Endothelial cell (in vitro differentiated cells): Measurements from ENCODE around the gene HECTD3. TPM values are rescaled to one million over a fixed set of nuclear protein-coding genes. Genes with fewer than 3 reads are reported as not detected.

ENCODE experiments used
- DNase-seq: peaks from one replicate; pipeline ENCODE4 v3.0.0; 2021; ENCODE audit warnings: low spot score
- H3K27ac Mint-ChIP-seq: one replicate; pipeline ENCODE4 v1.8.0; 2021; ENCODE audit warnings: mixed read lengths, inconsistent platforms; ENCODE audit not compliant: unreplicated experiment
- H3K27me3 Mint-ChIP-seq: one replicate; pipeline ENCODE4 v1.8.0; 2021; ENCODE audit warnings: mild to moderate bottlenecking, moderate library complexity, mixed read lengths, inconsistent platforms; ENCODE audit not compliant: unreplicated experiment
- H3K36me3 Mint-ChIP-seq: one replicate; pipeline ENCODE4 v1.8.0; 2021; ENCODE audit warnings: mild to moderate bottlenecking, low read depth, mixed read lengths, inconsistent platforms; ENCODE audit not compliant: unreplicated experiment
- H3K4me1 Mint-ChIP-seq: one replicate; pipeline ENCODE4 v1.8.0; 2021; ENCODE audit warnings: mild to moderate bottlenecking, mixed read lengths, inconsistent platforms; ENCODE audit not compliant: unreplicated experiment
- H3K4me3 Mint-ChIP-seq: one replicate; pipeline ENCODE4 v1.8.0; 2021; ENCODE audit warnings: mild to moderate bottlenecking, mixed read lengths, inconsistent platforms; ENCODE audit not compliant: unreplicated experiment
- H3K9me3 Mint-ChIP-seq: one replicate; pipeline ENCODE4 v1.8.0; 2021; ENCODE audit warnings: mixed read lengths, inconsistent platforms; ENCODE audit not compliant: unreplicated experiment
- CTCF ChIP-seq: fragments of 200-600 bp; sonication (generic); IDR thresholded peaks from one replicate; pipeline ENCODE4 v1.5.0; 2021; ENCODE audit warnings: antibody characterized with exemption; ENCODE audit not compliant: unreplicated experiment
- total RNA-seq: library from RNA; stranded (reverse); fragmentation: NEBNext Ultra II Directional; extraction: Animal tissue kit (Norgen Biotek cat#: 25700); gene quantifications from one replicate; pipeline ENCODE4 v1.2.1, GENCODE V29; 2021; ENCODE audit not compliant: unreplicated experiment

Gene HECTD3
- total RNA-seq, 1 donor from 2014 or later = 58.2 TPM

GRCh38 chr1:45047032-45047431 lies 35.9 kb upstream of the HECTD3 start:
- Mint-ChIP-seq H3K27me3 (no peaks in the 10 kb centered on the region), H3K4me3 (no peak overlapping the region), H3K4me1 (no peaks in the 10 kb centered on the region), H3K9me3 (no peaks in the 10 kb centered on the region), H3K27ac (no peak overlapping the region), H3K36me3 (no peaks in the 10 kb centered on the region)
- no peak for TF ChIP-seq CTCF
- DNase-seq = no peak

- Mint-ChIP-seq H3K4me1 (no peaks in the 10 kb centered on the region), H3K36me3 (no peaks in the 10 kb centered on the region)
These were observed 33.8 kb upstream of the HECTD3 start for GRCh38 chr1:45044916-45045315.

DNA sequence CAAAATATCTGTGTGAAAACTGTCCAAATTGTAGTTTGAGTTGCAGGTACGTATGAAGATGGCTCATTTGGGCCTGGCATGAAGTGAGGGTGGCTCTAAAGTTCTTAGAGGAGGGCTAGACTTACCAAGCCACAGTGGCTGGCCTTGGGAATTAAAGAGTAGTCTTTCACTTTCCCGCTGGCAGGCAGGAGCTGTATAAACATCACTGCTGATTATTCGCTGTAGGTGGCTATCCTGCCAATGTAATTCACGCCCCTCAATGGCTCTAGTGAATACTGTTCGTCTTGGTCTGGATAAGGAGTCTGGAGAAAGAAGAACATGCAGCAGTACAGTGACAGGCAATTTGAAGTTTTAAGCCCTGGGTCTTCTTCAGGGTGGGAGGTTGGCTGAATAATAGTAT lies 32.0 kb upstream of the HECTD3 start:
- no peak for TF ChIP-seq CTCF
- Mint-ChIP-seq H3K36me3 (no peaks in the 10 kb centered on the region), H3K9me3 (no peaks in the 10 kb centered on the region), H3K4me1 (no peaks in the 10 kb centered on the region), H3K27ac (no peak overlapping the region), H3K27me3 (no peaks in the 10 kb centered on the region), H3K4me3 (no peak overlapping the region)
- no peak for DNase-seq

More at GRCh38 chr1:45044916-45045315, 33.8 kb upstream of the HECTD3 start:
- DNase-seq = no peak
- no peak overlapping the region for H3K4me3 Mint-ChIP-seq
- no peak overlapping the region for H3K27ac Mint-ChIP-seq
- H3K9me3 Mint-ChIP-seq = no peaks in the 10 kb centered on the region
- no peak for TF ChIP-seq CTCF
- no peaks in the 10 kb centered on the region for H3K27me3 Mint-ChIP-seq

- no peaks in the 10 kb centered on the region for H3K27me3 Mint-ChIP-seq
- peaks cover 3% of the 10 kb centered on the region for H3K36me3 Mint-ChIP-seq
- no peak overlapping the region for H3K27ac Mint-ChIP-seq
- no peak overlapping the region for H3K4me3 Mint-ChIP-seq
- H3K9me3 Mint-ChIP-seq = no peaks in the 10 kb centered on the region
- no peak for TF ChIP-seq CTCF
- DNase-seq = no peak
- no peaks in the 10 kb centered on the region for H3K4me1 Mint-ChIP-seq
These were observed 29.2 kb upstream of the HECTD3 start for GRCh38 chr1:45040297-45040696.

DNA sequence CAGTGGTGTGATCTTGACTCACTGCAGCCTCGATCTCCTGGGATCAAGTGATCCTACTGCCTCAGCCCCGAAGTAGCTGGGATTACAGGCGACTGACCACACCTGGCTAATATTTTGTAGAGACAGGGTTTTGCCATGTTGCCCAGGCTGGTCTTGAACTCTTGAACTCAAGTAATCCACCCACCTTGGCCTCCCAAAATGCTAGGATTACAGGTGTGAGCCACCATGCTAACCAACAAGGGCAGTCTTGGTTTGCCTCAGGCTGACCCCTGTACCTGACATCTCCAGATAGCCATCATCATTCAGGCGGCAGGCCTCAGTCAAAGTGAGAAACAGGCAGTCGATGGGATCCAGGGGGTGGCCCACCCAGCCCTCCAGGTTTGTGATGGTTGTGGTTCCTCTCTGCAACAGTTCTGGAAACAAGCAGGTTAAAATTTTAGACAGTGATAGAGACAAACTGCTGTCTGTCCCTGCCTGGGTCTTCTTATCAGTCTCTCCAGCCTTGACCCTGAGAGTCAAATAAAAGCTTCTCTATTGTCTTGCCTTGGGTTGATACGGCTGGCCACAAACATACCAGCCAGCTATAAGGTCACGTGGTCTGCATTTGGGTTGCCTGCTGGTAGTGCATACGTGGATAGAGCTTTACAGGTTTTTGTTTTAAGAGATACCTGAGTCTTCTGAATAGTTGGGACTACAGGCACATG lies 27.7 kb upstream of the HECTD3 start:
- Mint-ChIP-seq H3K27ac (no peak overlapping the region), H3K9me3 (no peaks in the 10 kb centered on the region)
- no peak for TF ChIP-seq CTCF

More for the DNA sequence above, 27.7 kb upstream of the HECTD3 start:
- peaks cover 4% of the 10 kb centered on the region for H3K36me3 Mint-ChIP-seq
- H3K4me3 Mint-ChIP-seq = no peak overlapping the region
- no peaks in the 10 kb centered on the region for H3K27me3 Mint-ChIP-seq
- H3K4me1 Mint-ChIP-seq = no peaks in the 10 kb centered on the region
- DNase-seq = no peak
